H54 (cell line): ENCODE data around the gene GPC3.

ENCODE experiments used
- DNase-seq: peaks from one replicate; pipeline ENCODE4 v3.0.0; 2011; ENCODE audit warnings: low spot score, mixed read lengths; ENCODE audit not compliant: insufficient read length
- FAIRE-seq: peaks from 3 replicates; lab custom pipeline; 2011; peaks lifted over from hg19 to GRCh38; lab: Jason Lieb, UNC
- POLR2A ChIP-seq: IDR thresholded peaks from 2 replicates; pipeline ENCODE4 v1.6.1; 2011; ENCODE audit warnings: low read depth, mild to moderate bottlenecking, low read length

The GPC3 gene

DNA sequence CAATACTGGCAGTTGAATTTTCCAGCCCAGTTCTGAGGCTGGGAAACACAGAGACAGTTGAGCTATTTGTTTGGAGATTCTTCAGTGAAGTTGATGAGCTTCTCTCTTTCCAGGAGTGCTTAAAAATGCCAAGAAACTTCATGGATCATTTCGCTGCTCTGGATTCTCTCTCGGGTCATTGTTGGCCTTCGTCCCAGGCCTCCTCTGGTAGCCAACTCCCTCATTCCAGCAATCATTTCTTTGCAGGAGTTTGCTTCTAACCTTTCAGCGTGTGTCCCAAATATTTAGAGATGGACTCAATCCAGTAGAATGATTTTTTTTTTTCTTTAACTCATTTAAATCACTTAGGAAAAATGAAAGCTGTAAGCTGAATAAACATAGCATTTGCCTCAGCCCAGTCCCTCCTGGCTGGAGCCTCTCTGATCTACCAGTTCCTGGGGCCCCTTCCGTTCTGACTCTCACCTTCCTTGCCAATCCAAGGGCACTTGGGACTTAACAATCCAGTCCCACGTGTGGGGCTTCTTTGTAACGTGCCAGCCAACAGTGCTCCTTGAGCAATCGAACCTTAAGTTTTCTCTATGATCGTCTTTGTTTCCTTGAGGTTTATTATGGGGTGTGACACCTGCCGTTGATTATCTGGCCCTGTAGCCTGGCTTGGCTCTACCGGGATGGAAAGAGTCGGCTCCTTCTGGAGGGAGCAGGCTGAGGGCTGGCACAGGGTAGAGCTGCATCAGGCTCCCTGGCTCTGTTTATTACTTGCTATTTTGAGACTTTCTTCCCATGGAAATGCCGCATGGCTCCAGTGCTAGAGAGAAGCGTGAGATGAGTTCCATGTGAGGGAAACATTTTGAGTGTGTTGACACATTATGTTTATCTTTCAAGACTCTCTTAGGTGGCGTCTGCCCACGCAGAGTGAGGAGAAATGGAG is 489.7 kb downstream of the GPC3 start:
- FAIRE-seq: no peak
- DNase-seq: no peak
- no peak for TF ChIP-seq POLR2A

- no peak for TF ChIP-seq POLR2A
- FAIRE-seq: no peak
- DNase-seq: no peak
Measured at GRCh38 chrX:133493366-133493765, 492.0 kb downstream of the GPC3 start.

DNA sequence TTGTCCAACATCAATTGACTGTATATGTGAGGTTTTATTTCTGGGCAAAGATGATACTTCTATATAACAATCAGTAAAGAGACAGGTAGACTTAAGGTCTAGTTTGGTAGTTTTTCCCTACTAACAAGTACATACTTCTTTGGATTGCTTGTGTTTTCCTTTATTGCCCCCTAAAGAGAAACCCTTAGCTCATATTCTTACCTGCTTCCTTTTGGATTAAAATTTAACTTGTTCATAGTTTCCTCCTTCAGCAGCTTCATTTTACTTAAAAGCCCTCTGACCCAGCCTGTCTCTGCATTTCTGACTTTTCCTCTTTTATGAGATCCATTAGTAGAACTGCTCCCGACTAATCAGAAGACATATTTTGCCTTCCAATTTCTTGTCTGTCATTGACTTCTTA is 494.4 kb downstream of the GPC3 start:
- TF ChIP-seq POLR2A: no peak
- FAIRE-seq (no peak), DNase-seq (no peak)
